CD4-positive, alpha-beta T cell treated with Interleukin-4 for 4 hours (primary cell): ENCODE measurements around the gene OR6B1.

Experiments
- DNase-seq: peaks from one replicate; pipeline ENCODE4 v3.0.0-alpha.2; 2020

Gene OR6B1

GRCh38 chr7:144000020-144000419, at the start of gene OR6B1:
Gene OR6B1 (plus strand): TSS chr7:144000320. CDS start chr7:144003997, 3,677 bp downstream.
- no peak for DNase-seq

DNA sequence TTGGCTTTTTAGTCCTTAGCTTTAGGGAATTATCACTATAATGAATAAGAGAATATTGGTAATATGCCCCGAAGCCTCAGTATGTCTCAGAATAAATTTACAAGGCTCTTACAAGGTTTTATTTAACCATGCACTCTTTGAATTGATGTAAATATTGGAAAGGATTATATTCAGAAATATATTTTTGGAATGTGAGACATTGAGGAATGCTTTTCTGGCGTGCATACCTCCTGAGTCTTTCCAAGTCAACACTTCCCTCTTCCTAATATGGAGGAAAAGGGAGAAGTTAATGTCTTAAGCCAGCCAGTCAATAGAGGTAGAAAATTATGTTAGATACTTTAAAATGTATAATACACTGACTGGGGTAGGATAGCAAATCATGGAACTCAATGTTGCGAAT, 46.7 kb upstream of the OR6B1 start:
- no peak for DNase-seq

DNA sequence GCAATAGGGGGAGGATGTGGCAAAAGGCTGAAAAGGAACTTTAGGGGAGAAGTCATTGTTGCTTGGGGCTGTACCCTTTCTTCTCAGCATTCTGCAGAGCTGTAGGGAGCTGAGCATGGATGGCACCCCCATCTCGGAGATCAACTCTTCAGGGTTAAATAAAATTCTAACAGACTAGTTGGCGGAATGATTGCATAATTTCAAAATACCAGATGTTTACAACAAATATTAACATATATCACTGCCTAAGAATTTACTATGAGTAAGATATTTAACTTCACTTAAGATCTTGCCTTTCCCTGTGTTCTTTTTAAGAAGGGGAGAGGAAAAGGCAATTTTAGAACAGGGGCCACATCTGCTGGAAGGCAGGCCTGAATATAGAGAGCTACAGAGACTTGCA, 46.0 kb upstream of the OR6B1 start:
- no peak for DNase-seq

DNA sequence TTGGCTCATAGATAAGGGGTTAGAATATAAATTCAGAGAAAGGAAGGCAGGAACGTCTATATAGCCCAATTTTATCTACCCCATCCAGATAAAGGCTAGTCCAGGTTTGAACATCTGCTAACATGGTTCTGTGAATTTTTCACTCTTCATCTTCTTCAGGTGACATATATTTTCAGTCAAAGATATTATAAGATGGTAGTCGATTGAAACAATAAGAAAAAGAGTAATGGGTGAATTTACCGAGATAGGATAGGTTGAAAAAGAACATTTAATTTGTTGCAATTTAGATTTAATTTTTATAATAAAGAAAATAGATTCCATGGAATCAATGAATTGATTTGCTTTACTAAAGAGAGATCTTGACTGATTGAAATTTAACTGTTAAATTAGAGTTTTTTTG, 45.6 kb upstream of the OR6B1 start, which contains the start of gene OR2F1:
OR2F1 (plus strand) TSS at position 301 of the 400 bp plus-strand sequence. CDS start 5,127 bp downstream, outside the sequence.
- no peak for DNase-seq

- no peak for DNase-seq
Observed at GRCh38 chr7:143958781-143959180, 41.3 kb upstream of the OR6B1 start.

DNA sequence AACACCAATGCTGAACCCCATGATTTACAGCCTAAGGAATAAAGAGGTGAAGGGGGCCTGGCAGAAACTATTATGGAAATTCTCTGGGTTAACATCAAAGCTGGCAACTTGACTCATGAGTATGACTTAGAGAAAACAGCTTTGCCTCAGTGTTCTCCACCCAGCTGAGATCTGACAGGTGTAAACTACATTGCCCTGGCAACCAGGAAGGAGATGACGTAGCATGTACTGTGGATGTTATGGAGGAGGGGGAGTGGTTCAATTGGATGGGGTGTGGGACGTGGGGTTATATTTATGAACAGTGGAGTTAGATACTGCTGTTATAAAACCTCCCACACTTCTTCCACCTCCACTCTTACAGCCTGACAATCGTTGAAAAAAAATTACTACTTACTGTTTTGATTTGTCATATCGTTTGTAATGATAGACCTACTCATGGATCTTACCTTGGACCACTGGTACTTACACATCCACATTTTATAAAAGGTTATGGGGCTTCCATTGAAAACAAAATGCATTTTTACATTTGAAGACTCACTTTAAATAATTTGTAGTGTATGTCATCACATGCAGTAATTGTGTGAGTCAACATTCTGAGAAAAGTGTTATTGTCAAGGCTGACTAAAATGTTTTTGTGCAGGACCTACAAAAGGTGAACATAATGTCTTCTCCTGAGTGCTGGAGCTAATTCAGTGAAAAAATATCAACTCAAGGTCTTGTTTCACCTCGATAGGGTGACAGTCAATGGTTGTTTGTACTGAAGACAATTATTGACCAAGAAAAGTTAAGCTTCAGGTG, 39.1 kb upstream of the OR6B1 start:
- no peak for DNase-seq

DNA sequence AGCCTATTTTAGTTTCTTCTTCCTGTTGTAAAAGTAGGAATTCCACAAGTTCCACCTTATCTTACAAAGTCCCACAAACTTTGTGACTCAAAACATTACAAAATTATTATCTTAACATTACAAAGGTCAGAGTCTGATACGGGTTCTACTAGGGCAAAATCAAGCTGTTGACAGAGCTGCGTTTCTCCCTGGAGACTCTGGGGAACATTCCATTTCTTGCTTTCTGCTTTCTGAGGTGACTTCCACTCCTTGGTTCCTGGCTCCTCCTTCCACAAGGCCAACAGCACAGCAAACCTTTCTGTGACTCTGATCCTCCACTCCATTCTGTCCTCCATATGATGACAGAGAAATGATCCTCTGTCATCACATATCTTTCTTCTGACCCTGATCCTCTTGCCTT, 34.8 kb upstream of the OR6B1 start:
- no peak for DNase-seq

DNA sequence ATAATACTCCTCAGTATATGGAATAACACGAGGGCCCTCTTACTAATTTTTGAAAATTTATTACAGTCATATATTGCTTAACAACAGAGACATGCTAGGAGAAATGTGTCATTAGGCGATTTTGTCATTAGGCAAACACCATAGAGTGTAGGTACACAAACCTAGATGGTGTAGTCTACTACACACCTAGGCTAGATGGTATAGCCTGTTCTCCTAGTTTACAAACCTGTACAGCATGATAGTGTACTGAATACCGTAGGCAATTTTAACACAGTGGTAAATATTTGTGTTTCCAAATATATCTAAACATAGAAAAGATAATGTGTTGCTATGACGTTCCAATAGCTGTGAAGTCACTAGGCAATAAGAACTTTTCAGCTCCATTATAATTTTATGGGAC, 32.7 kb upstream of the OR6B1 start:
- DNase-seq = no peak

DNA sequence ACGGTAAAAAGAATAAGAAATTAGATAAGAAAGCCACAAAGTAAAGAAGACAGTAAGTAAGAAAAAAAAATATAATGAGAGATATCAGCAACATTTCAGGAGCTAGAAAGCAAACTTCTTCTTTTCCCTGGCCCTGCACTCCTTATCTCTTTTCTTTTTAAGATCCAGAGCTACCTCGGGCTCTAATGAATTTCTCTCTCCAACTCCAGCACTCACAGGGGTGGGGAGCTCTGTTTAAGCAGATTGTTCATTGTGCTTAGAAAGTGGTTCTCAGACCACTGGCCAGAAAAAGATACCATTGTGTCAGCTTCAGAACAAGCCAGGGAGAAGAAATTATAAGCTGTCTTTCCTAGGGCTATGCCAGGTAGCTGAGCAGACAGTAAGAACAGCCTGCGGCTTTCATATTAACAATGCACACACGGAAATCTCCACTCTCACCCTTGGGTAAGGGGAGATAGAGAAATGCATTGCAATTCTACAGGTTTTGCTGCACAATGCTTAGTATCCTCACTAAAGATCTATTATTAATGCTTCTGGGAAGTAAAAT, 26.2 kb upstream of the OR6B1 start:
- DNase-seq = no peak

- no peak for DNase-seq
Observed at GRCh38 chr7:143974459-143974858, 25.7 kb upstream of the OR6B1 start.

- no peak for DNase-seq
Observed at GRCh38 chr7:143975617-143976016, 24.5 kb upstream of the OR6B1 start.

- no peak for DNase-seq
Observed at GRCh38 chr7:143978585-143978984, 21.5 kb upstream of the OR6B1 start.

- DNase-seq = no peak
Observed at GRCh38 chr7:143979359-143979758, 20.8 kb upstream of the OR6B1 start.

- no peak for DNase-seq
Observed at GRCh38 chr7:143979998-143980397, 20.1 kb upstream of the OR6B1 start.

GRCh38 chr7:143980746-143981510, 19.2 kb upstream of the OR6B1 start:
- no peak for DNase-seq

DNA sequence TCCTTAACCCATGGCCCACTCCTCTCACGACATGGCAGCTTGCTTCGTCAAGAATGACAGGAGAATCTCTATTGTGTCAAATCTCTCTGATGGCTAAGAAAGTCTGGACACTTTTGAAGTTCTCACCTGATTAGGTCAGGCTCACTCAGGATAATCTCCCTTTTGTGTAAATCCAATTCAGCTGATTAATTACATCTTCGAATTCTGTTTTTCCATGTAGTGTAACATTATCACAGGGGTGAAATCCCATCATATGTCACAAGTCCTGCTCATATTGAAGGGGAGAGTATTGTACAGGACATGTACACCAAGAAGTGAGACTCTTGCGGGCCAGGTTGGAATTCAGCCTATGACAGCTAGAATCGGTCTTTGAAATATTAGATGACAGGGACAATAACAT, 16.2 kb upstream of the OR6B1 start:
- no peak for DNase-seq

GRCh38 chr7:143987513-143987912, 12.6 kb upstream of the OR6B1 start:
- no peak for DNase-seq

GRCh38 chr7:143988976-143989745, 11.0 kb upstream of the OR6B1 start:
- DNase-seq = no peak

DNA sequence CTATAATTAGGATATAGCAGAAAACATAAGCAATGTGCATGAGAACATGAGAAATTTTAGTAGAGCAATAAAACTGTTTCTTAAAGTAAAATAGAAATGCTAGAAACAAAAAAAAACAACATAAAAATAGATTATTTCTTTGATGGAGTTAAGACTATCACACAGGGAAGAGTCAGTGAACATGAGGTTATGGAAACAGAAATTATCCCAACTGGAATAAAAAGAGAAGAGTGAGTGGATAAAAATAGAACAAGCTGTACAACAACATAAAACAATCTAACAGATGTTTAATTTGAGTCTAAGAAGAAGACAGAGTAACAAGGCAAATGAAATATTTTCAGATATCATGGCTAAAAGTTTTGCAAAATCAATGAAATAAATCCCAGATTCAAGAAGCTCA, 7.5 kb upstream of the OR6B1 start:
- no peak for DNase-seq

- DNase-seq = no peak
Observed at GRCh38 chr7:143993924-143994323, 6.2 kb upstream of the OR6B1 start.

GRCh38 chr7:144001543-144001942, 1.4 kb downstream of the OR6B1 start:
- DNase-seq = no peak

- no peak for DNase-seq
Observed at GRCh38 chr7:144004703-144005102, 4.6 kb downstream of the OR6B1 start.

DNA sequence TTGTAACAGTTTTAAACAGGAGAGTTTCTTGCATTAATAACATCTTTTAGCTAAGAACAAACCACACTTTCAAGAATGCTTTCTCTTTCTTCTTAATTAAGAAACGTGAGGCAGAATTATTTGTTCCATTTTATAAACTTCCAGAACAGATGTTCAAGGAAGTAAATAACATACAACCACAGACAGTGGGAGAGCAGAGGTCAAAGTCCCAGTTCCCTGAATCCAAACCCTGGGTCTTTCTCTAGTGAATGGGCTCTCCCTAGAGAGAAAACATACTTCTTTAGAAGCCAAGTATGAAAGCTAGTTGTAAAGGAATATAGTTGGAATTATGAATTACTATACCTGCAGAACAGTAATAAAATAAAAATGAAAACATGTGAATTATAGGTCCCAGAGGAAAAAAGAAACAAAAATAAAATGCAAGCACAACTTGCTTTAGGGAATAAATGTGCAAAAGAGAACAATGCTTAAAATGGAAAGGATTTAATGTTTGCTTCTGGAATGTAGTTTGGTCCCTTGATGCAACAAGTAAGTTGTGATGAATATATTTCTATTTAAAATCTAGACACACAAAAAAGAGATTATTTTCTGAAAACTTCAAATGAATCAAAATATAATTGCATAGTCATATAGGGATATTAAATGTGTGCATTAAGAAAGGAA, 6.0 kb downstream of the OR6B1 start:
- DNase-seq = no peak
